ENCODE measurements around the gene TRMT112.

DNA sequence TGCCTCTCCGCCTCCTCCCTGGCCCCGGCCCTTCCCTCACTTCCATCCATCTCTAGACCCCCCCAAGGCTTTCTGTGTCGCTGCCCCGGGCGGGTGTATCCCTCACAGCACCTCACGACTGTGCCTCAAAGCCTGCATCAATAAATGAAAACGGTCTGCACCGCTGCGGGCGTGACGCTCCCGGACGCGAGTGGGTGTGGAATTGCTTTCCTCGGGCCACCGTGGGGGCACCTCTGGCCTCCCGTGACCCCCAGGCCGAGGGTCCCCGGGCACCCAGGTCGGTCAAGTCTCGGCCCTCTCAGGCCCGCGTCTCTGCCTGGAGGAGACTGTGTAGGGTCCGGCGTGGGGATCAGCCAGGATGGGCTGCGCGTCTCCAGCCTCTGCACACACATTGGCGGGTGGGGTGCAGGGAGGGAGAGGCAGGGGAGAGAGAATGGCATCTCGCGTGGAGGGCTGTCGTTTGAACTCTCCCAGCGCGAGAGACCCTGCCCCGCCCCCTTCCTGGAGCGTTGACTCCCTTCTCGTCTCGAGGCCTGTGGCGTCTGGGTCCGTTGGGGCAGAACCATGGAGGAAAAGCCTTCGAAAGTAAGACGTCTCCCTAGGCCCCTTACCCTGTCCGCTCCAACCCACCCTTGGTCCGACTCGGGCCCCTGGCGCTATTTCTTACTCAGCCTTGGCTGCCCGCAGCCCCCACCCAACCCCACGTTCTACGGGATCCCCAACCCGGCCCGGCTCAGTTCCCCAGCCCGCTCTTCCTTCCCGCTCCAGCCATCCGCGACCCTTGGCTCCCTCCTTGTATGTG lies 17.3 kb downstream of the TRMT112 start, which contains the start of gene CATSPERZ:
- TF ChIP-seq, protein P1, sequence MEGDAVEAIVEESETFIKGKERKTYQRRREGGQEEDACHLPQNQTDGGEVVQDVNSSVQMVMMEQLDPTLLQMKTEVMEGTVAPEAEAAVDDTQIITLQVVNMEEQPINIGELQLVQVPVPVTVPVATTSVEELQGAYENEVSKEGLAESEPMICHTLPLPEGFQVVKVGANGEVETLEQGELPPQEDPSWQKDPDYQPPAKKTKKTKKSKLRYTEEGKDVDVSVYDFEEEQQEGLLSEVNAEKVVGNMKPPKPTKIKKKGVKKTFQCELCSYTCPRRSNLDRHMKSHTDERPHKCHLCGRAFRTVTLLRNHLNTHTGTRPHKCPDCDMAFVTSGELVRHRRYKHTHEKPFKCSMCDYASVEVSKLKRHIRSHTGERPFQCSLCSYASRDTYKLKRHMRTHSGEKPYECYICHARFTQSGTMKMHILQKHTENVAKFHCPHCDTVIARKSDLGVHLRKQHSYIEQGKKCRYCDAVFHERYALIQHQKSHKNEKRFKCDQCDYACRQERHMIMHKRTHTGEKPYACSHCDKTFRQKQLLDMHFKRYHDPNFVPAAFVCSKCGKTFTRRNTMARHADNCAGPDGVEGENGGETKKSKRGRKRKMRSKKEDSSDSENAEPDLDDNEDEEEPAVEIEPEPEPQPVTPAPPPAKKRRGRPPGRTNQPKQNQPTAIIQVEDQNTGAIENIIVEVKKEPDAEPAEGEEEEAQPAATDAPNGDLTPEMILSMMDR (IDR thresholded peaks at IDR 0.05 in 2 of 3, conservative IDR thresholded peaks at IDR 0.05 in 1 of 3; ENCODE audit: control insufficient read depth in 2 of 3, extremely low read depth in 1 of 3, insufficient read depth in 1 of 3, low read depth in 3 of 3, low read length in 3 of 3), result no peak
- TF ChIP-seq EP300 (IDR thresholded peaks at IDR 0.05; ENCODE audit: borderline replicate concordance in 1 of 2, control insufficient read depth in 1 of 2, low read depth in 2 of 2, low read length in 2 of 2) (no peak), MTA3 (IDR thresholded peaks at IDR 0.05; ENCODE audit: borderline replicate concordance, low read length) (no peak), NR2C1 (IDR thresholded peaks at IDR 0.05) (no peak), POLR2AphosphoS5 (IDR thresholded peaks at IDR 0.05; ENCODE audit: low read length) (no peak)
- TF ChIP-seq, protein P2, sequence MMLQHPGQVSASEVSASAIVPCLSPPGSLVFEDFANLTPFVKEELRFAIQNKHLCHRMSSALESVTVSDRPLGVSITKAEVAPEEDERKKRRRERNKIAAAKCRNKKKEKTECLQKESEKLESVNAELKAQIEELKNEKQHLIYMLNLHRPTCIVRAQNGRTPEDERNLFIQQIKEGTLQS (IDR thresholded peaks at IDR 0.05; ENCODE audit: borderline replicate concordance, extremely low read depth, low read depth, low read length), result no peak

Measured in GM12878 (cell line).